ENCODE data around the gene WDR6. TPM values are rescaled to one million over a fixed set of nuclear protein-coding genes. Genes with fewer than 3 reads are reported as not detected.

The WDR6 gene
- total RNA-seq, 2 experiments from 2014 or later: 185 to 207 TPM

DNA sequence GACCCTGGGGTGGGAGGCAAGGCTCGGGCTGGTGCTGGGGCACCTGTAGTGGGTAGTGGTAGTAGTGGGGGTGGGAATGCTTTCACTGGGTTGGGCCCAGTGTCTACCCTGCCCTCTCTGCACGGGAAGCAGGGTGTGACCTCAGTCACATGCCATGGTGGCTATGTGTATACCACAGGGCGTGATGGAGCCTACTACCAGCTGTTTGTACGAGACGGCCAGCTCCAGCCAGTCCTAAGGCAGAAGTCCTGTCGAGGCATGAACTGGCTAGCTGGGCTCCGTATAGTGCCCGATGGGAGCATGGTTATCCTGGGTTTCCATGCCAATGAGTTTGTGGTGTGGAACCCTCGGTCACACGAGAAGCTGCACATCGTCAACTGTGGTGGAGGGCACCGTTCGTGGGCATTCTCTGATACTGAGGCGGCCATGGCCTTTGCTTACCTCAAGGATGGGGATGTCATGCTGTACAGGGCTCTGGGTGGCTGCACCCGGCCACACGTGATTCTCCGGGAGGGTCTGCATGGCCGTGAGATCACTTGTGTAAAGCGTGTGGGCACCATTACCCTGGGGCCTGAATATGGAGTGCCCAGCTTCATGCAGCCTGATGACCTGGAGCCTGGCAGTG lies 6.0 kb downstream of the WDR6 start:
- Mint-ChIP-seq H3K27me3 (no peaks in the 10 kb centered on the region), H3K4me1 (peaks cover 19% of the 10 kb centered on the region), H3K36me3 (peaks cover 5% of the 10 kb centered on the region), H3K9me3 (no peaks in the 10 kb centered on the region), H3K4me3 (no peak overlapping the region), H3K27ac (no peak overlapping the region)
- POLR2A ChIA-PET: interaction anchor here (3.1 to 10.1 kb wide), 2 partner anchors 8 to 24 kb away, joined by 22 to 129 read pairs; partner anchors contain the start of genes NDUFAF3 and P4HTM
- ATAC-seq (ENCODE audit: low read depth) (no peak), DNase-seq (no peak)

DNA sequence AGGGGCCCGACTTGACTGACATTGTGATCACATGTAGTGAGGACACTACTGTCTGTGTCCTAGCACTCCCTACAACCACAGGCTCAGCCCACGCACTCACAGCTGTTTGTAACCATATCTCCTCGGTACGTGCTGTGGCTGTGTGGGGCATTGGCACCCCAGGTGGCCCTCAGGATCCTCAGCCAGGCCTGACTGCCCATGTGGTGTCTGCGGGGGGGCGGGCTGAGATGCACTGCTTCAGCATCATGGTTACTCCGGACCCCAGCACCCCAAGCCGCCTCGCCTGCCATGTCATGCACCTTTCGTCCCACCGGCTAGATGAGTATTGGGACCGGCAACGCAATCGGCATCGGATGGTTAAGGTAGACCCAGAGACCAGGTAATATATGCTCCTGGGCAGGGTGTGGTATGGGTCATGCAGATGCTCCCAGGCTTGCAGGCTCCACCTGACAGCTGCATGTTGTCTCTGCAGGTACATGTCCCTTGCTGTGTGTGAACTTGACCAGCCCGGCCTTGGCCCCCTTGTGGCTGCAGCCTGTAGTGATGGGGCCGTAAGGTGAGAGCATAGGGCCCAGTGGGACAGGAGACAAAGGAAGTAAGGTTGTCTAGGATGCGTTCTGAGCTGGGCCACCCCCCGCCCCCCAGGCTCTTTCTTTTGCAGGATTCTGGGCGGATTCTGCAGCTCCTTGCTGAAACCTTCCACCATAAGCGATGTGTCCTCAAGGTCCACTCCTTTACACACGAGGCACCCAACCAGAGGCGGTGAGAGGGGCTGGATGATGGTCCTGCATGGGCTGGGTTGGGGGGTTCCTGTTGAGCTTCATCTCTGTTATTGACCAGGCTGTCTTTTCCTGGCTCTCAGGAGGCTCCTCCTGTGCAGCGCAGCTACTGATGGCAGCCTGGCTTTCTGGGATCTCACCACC lies 6.8 kb downstream of the WDR6 start:
- peak; percentile 68 for DNase-seq
- H3K27me3 Mint-ChIP-seq: no peaks in the 10 kb centered on the region
- H3K4me3 Mint-ChIP-seq: no peak overlapping the region
- H3K27ac Mint-ChIP-seq: no peak overlapping the region
- H3K4me1 Mint-ChIP-seq: peaks cover 17% of the 10 kb centered on the region
- peaks cover 5% of the 10 kb centered on the region for H3K36me3 Mint-ChIP-seq
- H3K9me3 Mint-ChIP-seq: no peaks in the 10 kb centered on the region
- POLR2A ChIA-PET: interaction anchor here (0.8 to 10.1 kb wide), 2 partner anchors 12 to 25 kb away, joined by 3 to 129 read pairs; partner anchors contain the start of gene P4HTM
- ATAC-seq (ENCODE audit: low read depth): peak; percentile 17

DNA sequence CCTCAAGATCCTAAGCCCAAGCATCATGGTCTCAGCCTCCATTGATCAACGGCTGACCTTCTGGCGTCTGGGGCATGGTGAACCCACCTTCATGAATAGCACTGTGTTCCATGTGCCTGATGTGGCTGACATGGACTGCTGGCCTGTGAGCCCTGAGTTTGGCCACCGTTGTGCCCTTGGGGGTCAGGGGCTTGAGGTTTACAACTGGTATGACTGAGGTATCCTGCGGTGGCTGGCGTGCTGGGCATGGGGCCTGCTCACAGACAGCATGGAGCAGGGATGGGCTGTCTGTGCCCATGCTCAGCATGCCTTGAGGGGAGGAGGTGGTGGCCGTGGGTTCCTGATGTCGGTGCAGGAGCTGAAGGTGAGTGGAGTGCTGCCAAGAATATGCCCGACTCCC lies 7.9 kb downstream of the WDR6 start:
- no peak for ATAC-seq (ENCODE audit: low read depth)
- H3K36me3 Mint-ChIP-seq: peaks cover 5% of the 10 kb centered on the region
- H3K4me3 Mint-ChIP-seq: no peak overlapping the region
- no peaks in the 10 kb centered on the region for H3K9me3 Mint-ChIP-seq
- peak overlapping the region; percentile 56 for H3K27ac Mint-ChIP-seq
- H3K4me1 Mint-ChIP-seq: peaks cover 15% of the 10 kb centered on the region
- POLR2A ChIA-PET: interaction anchor here (9.8 to 10.1 kb wide), 2 partner anchors 8 to 26 kb away, joined by 129 to 244 read pairs; partner anchors contain the start of genes P4HTM and WDR6
- DNase-seq: no peak
- H3K27me3 Mint-ChIP-seq: no peaks in the 10 kb centered on the region

DNA sequence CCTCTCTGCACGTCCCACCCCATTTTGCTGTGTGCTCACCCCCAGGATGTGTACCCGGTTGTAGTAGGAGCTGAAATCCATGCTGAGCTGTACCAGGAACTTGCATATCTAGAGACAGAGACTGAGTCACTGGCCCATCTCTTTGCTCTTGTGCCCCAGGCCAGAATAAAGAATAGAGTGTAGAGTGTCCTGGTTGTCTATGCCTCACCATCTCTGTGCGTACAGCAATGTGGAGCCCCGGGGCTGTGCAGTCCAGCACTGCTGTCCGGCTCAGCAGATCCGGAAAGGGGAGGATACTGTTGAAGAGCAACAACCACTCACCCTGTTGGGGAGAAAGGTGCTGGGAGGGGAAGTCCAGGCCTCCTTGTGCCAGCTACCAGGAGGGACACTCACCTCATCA lies 8.6 kb downstream of the WDR6 start:
- H3K4me1 Mint-ChIP-seq: peaks cover 16% of the 10 kb centered on the region
- no peak overlapping the region for H3K4me3 Mint-ChIP-seq
- DNase-seq (no peak), ATAC-seq (ENCODE audit: low read depth) (no peak)
- H3K27me3 Mint-ChIP-seq: no peaks in the 10 kb centered on the region
- peaks cover 5% of the 10 kb centered on the region for H3K36me3 Mint-ChIP-seq
- H3K9me3 Mint-ChIP-seq: no peaks in the 10 kb centered on the region
- no peak overlapping the region for H3K27ac Mint-ChIP-seq
- POLR2A ChIA-PET: interaction anchor here (2.7 to 10.1 kb wide), 3 partner anchors 9 to 26 kb away, joined by 20 to 244 read pairs (median 129); partner anchors contain the start of genes IMPDH2, P4HTM and WDR6

DNA sequence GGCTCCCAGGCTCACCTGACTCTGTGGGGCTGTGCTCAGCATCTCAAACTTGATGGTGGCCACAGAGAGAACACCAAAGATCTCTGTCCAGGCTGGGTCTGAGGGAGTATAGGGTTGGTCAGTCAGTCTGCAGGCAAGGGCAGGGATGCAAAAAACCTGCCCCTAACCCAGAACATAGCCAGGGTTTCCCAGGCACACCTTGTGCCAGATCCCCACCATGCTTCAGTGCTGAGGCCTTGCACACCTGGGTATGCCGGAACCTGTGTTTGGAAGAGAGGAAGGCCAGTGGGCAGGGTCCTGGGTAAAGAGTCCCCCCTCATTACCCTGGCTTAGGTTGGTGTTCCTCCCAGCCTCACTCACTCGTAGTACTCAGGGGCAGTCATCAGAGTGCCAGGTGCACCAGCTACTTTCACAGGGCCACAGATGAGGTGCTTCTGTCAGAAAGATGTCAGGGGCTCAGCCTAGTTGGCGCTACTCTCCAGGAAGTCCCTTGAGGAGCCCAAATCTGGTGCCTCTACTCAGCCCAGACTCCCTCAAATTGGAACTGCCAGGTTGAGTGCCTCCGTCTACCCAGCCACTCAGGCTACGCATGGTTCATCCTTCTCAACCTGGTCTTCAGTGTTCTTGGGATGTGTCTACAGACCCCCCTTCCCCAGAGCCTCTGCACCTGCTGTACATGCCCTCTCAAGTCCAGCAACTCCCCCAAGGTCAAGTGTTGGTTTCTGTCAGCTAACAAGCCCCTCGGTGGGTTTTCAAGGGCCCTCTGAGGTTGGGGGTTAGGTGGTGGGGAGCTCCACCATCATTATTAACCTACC lies 9.4 kb downstream of the WDR6 start:
- ATAC-seq (ENCODE audit: low read depth): no peak
- no peak for DNase-seq
- Mint-ChIP-seq H3K4me3 (no peak overlapping the region), H3K27ac (peak overlapping the region; percentile 67), H3K9me3 (no peaks in the 10 kb centered on the region), H3K4me1 (peaks cover 16% of the 10 kb centered on the region), H3K36me3 (peaks cover 5% of the 10 kb centered on the region), H3K27me3 (no peaks in the 10 kb centered on the region)
- POLR2A ChIA-PET: interaction anchor here (1.2 to 10.1 kb wide), 7 partner anchors 9 to 98 kb away, joined by 3 to 244 read pairs (median 20); partner anchors contain the start of genes ARIH2, IMPDH2, P4HTM and QRICH1

DNA sequence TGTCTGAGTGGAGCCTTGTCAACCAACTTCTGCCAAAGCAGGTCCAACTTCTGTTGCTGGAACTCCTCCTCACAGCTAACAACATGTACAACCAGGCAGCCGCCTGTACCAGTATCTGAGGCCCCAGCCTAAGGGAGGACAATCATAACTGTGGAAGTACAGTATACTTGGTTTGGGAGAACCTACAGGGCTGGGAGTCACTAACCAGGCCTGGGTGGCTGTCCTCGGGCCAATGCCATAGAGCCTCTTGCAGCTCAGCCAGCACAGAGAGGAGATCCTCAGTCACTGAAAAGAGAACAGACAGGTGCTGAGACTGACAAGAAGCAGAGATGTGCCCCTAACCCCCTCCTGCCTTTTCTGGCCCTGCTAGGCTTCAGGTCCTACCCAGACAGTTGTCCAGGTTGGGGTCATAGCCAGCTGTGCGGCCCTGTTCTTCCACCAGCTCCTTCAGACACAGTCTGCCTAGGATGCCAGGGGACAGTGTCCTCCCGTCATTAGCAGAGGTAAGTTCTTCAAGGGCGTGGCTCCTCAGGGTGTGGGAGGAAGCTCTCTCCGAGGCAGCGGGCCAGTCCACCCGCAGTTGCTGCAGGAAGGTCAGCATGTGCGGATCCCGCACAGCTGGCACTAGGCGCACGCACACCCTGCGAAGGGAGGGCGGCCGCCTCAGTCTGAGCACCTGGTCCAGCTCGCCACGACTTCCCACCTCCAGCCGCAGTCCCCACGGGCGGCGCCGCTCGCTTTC lies 10.2 kb downstream of the WDR6 start:
- Mint-ChIP-seq H3K27me3 (no peaks in the 10 kb centered on the region), H3K9me3 (no peaks in the 10 kb centered on the region), H3K36me3 (peaks cover 5% of the 10 kb centered on the region), H3K4me3 (peak overlapping the region; percentile 96), H3K4me1 (peaks cover 16% of the 10 kb centered on the region), H3K27ac (peak overlapping the region; percentile 67)
- no peak for DNase-seq
- no peak for ATAC-seq (ENCODE audit: low read depth)
- POLR2A ChIA-PET: interaction anchor here (1.0 to 10.1 kb wide), 8 partner anchors 8 to 102 kb away, joined by 3 to 244 read pairs (median 14); partner anchors contain the start of genes ARIH2, IMPDH2, P4HTM and QRICH1

DNA sequence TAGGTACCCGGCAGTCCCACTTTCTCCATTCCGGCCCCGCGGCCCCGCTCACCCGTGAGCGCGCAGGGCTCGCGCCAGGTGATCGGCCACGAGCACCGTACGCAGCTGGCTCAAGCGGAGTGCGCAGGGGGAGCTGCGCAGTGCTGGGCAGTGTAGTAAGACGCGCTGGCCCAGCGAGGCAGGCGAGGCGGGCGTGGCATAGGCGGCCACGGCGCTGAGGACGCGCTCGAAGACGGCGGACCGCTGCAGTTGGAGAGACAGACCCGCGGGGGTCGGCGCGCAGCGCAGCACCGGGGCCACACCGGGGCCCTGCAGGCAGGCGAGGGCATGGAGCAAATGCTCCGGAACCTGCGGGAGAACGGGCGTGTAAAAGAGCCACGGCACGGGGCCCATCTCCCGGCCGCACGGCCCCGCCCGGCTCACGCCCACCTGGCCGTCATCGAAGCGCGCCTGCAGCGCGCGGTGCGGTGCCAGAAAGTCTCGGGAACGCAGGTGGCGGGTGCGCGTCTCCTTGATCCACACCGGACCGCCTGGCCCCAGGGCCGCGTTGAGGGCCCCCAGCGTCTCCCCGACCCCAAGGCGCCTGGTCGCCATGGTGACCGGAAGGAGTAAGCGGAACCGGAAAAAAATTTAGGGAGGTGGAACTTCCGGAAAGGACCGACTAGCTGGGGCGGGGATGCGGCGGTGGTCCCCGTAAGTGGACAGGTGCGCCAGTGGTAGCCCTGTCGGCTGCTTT lies 10.9 kb downstream of the WDR6 start, which contains the start of gene DALRD3:
Gene DALRD3 (minus strand): TSS at position 610 of the 736 bp plus-strand sequence. CDS start 16 bp downstream, at position 594.
- H3K9me3 Mint-ChIP-seq: no peaks in the 10 kb centered on the region
- peak within 1 kb of the TSS; percentile 96 for H3K4me3 Mint-ChIP-seq
- peak; percentile 13 for ATAC-seq (ENCODE audit: low read depth)
- DNase-seq: peak; percentile 83
- peaks cover 7% of the 10 kb centered on the region for H3K36me3 Mint-ChIP-seq
- peaks cover 19% of the 10 kb centered on the region for H3K4me1 Mint-ChIP-seq
- POLR2A ChIA-PET: interaction anchor here (1.0 to 10.1 kb wide), 7 partner anchors 11 to 102 kb away, joined by 3 to 244 read pairs (median 20); partner anchors contain the start of genes ARIH2, IMPDH2, P4HTM and QRICH1
- no peaks in the 10 kb centered on the region for H3K27me3 Mint-ChIP-seq
- peak within 1 kb of the TSS; percentile 98 for H3K27ac Mint-ChIP-seq

DNA sequence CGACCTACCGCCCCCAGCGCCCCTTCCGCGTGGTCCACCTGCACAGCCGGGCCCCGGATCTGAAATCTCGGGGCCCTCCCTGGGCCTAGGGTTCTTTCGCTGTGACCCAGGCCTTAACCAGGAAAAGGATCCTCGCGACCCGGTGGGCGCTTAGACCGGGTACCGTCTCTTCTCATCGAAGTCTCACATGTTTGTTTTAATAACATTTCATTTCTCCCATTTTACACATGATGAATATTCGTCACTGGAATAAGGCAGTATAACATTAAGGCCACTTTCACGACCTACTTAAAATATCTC lies 11.5 kb downstream of the WDR6 start:
- no peaks in the 10 kb centered on the region for H3K27me3 Mint-ChIP-seq
- no peaks in the 10 kb centered on the region for H3K9me3 Mint-ChIP-seq
- peak overlapping the region; percentile 96 for H3K4me3 Mint-ChIP-seq
- POLR2A ChIA-PET: interaction anchor here (8.8 to 10.1 kb wide), 3 partner anchors 12 to 75 kb away, joined by 101 to 244 read pairs (median 129); partner anchors contain the start of genes P4HTM, QRICH1 and WDR6
- no peak for ATAC-seq (ENCODE audit: low read depth)
- peaks cover 8% of the 10 kb centered on the region for H3K36me3 Mint-ChIP-seq
- no peak for DNase-seq
- H3K27ac Mint-ChIP-seq: peak overlapping the region; percentile 98
- H3K4me1 Mint-ChIP-seq: peaks cover 21% of the 10 kb centered on the region

DNA sequence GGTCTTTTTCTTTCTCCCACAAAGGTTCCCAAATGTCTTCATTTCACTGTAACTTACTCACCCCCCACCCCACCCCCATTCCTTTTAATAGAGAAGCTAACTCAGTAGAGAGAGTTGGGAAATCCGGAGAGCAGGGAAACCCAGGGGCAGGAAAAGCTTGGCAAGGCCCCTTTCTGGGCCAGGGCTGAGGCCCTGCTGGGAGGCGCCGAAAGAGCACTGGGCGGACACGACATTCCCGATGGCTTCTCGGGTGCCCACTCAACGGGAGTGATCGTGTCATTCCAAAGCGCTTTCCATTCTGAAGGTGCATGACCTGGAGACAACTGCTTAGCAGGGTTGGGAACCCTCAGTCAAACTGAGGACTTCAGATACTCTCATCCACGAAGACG lies 12.7 kb downstream of the WDR6 start:
- H3K4me1 Mint-ChIP-seq: peaks cover 20% of the 10 kb centered on the region
- H3K9me3 Mint-ChIP-seq: no peaks in the 10 kb centered on the region
- H3K27me3 Mint-ChIP-seq: no peaks in the 10 kb centered on the region
- ATAC-seq (ENCODE audit: low read depth) (no peak), DNase-seq (no peak)
- peaks cover 6% of the 10 kb centered on the region for H3K36me3 Mint-ChIP-seq
- H3K4me3 Mint-ChIP-seq: peak overlapping the region; percentile 96
- H3K27ac Mint-ChIP-seq: peak overlapping the region; percentile 98
- POLR2A ChIA-PET: interaction anchor here (0.5 to 10.1 kb wide), 12 partner anchors 8 to 323 kb away, joined by 3 to 244 read pairs (median 12); partner anchors contain the start of genes ARIH2, IMPDH2, IP6K2 and P4HTM

DNA sequence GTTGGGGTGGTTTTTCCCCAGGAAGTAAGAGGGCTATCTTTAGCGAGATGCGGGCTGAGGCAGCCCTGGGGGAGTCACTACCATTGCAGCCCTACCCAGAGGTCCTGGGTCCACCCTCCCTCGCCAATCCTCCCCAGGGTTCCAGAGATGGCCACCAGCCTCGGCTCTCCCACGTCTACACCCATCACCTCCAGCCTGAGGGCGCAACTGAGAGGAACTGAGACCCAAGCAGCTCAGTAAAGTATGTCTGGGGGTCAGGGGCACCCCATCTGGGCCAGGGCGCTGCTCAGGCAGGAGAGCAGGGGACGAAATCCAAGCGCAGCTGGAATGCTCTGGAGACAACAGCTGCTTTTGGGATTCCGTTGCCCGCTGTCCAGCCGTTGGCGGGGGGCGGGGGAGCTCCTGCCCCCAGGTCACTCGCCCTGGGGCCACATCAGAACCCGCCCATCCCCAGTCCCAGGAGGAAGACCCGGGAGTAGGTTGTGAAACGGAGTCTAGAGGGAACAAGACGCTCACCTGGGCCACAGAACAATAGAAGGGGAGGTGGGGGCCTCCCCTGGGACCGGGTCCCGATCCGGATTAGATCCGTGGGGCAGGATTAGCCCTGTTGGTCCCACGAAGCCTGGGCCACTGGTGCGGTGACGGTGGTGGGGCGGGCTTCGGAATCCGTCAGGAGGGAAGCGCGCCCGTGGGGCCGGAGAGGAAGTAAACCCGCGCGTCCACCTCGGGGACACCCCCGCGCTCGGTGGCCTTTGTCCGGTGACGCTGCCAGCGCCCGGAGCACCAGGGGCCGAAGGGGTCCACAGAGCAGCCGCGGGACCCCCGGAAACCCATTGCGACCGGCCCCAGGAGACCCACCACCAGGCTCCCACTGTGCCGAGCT lies 13.4 kb downstream of the WDR6 start:
- POLR2A ChIA-PET: interaction anchor here (0.5 to 10.1 kb wide), 16 partner anchors 8 to 553 kb away, joined by 3 to 244 read pairs (median 5); partner anchors contain the start of genes ARIH2, IMPDH2, IP6K2 and P4HTM
- peak overlapping the region; percentile 96 for H3K4me3 Mint-ChIP-seq
- peak overlapping the region; percentile 98 for H3K27ac Mint-ChIP-seq
- H3K9me3 Mint-ChIP-seq: no peaks in the 10 kb centered on the region
- H3K4me1 Mint-ChIP-seq: peaks cover 22% of the 10 kb centered on the region
- no peaks in the 10 kb centered on the region for H3K27me3 Mint-ChIP-seq
- DNase-seq (peak; percentile 62), ATAC-seq (ENCODE audit: low read depth) (no peak)
- peaks cover 8% of the 10 kb centered on the region for H3K36me3 Mint-ChIP-seq

Measured in activated naive CD8-positive, alpha-beta T cell treated with anti-CD3 and anti-CD28 coated beads, Interleukin-2, amount 10 ng/mL, durations not matched to agents 7 days and 5 days (primary cell).